NB4 (cell line): Measurements from ENCODE around the gene DMWD.

Experiments
- DNase-seq: peaks from one replicate; pipeline ENCODE4 v3.0.0; 2010; ENCODE audit warnings: low read depth
- H3K4me3 ChIP-seq: one replicate; pipeline ENCODE4 v1.5.1; 2011; ENCODE audit warnings: mild to moderate bottlenecking, low read depth, low read length, moderate library complexity
- MYC ChIP-seq: IDR thresholded peaks from 2 replicates; pipeline ENCODE4 v1.6.1; 2011; ENCODE audit warnings: low read depth, low read length
- POLR2A ChIP-seq: IDR thresholded peaks from 2 replicates; pipeline ENCODE4 v1.6.1; 2011; ENCODE audit warnings: mild to moderate bottlenecking; ENCODE audit not compliant: insufficient read length; ENCODE audit errors: extremely low read depth
- TF ChIP-seq, protein P1 (sequence below): IDR thresholded peaks from one replicate; pipeline ENCODE4 v1.5.1; 2012; ENCODE audit warnings: low read depth, low read length
- TF ChIP-seq, protein P2 (sequence below): IDR thresholded peaks from 2 replicates; pipeline ENCODE4 v1.6.1; 2011; ENCODE audit warnings: low read depth, low read length

Gene DMWD

DNA sequence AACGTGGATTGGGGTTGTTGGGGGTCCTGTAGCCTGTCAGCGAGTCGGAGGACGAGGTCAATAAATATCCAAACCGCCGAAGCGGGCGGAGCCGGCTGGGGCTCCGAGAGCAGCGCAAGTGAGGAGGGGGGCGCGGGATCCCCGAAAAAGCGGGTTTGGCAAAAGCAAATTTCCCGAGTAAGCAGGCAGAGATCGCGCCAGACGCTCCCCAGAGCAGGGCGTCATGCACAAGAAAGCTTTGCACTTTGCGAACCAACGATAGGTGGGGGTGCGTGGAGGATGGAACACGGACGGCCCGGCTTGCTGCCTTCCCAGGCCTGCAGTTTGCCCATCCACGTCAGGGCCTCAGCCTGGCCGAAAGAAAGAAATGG is 22.8 kb downstream of the DMWD start:
- H3K4me3 ChIP-seq: peak overlapping the region; percentile 46
- TF ChIP-seq MYC (no peak), POLR2A (no peak)
- TF ChIP-seq, protein P1, sequence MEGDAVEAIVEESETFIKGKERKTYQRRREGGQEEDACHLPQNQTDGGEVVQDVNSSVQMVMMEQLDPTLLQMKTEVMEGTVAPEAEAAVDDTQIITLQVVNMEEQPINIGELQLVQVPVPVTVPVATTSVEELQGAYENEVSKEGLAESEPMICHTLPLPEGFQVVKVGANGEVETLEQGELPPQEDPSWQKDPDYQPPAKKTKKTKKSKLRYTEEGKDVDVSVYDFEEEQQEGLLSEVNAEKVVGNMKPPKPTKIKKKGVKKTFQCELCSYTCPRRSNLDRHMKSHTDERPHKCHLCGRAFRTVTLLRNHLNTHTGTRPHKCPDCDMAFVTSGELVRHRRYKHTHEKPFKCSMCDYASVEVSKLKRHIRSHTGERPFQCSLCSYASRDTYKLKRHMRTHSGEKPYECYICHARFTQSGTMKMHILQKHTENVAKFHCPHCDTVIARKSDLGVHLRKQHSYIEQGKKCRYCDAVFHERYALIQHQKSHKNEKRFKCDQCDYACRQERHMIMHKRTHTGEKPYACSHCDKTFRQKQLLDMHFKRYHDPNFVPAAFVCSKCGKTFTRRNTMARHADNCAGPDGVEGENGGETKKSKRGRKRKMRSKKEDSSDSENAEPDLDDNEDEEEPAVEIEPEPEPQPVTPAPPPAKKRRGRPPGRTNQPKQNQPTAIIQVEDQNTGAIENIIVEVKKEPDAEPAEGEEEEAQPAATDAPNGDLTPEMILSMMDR: no peak
- no peak for DNase-seq

DNA sequence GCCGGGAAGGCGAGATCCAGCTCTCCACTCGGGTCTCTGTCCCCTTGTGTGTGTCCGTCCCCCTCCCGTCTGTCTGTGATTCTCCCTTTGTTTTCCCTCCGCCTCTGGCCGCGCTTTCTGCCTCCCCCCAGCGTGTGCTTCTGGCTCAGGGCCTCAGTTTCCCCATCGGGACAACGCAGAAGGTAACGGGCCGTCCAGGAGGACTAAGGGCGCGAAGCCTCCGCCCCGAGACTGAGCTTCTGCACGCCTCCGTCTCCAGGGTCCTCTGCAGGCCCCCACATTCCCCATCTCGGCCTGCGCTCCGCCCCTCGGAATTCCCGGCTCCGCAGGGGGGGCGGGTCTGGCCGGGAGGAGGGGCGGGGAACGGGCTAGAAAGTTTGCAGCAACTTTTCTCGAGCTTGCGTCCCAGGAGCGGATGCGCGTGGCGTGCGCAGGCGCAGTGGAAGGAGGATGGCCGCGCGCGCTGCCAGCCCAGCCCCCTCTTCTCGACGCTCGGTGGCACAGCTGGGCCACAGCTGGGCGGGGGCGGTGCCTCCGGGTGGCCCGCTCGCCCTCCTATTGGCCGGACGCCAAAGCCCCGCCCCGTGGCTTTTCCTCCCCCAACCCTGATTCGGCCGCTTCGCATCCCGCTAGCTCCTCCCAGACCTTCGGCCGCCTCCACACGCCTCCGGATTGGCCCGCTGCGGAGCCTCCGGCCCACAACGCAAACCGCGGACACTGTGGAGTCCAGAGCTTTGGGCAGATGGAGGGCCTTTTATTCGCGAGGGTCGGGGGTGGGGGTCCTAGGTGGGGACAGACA is 23.5 kb downstream of the DMWD start, which contains the start of gene SIX5:
Gene SIX5, minus strand, starts transcription at position 269 of the 799 bp plus-strand sequence. CDS start 408 bp downstream, outside the sequence.
- peak; percentile 94 for DNase-seq
- H3K4me3 ChIP-seq: peak within 1 kb of the TSS; percentile 65
- TF ChIP-seq MYC (peak; percentile 63; the same call in 1 of the 2 replicates), POLR2A (peak; percentile 35)
- TF ChIP-seq, protein P1: no peak
- TF ChIP-seq, protein P2, sequence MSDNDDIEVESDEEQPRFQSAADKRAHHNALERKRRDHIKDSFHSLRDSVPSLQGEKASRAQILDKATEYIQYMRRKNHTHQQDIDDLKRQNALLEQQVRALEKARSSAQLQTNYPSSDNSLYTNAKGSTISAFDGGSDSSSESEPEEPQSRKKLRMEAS: peak; percentile 67; the same call in 1 of the 2 replicates

DNA sequence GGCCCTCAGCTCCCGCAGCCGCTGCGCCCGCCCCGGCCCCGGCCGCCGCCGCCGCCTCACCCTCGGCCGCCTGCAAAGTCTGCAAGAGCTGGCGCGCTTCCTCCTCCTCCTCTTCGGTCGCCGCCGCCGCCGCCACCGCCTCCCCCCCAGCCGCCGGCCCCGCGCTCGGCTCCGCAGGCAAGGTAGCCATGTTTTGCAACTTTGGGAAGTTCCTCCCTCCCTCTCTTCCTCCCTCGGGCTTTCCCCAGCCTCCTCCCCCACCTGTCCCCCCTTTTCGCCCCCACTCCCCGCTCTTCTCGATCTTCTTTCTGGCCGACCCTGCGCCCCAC is 24.0 kb downstream of the DMWD start:
- peak overlapping the region; percentile 65 for H3K4me3 ChIP-seq
- TF ChIP-seq POLR2A (no peak), MYC (no peak)
- TF ChIP-seq, protein P1: no peak
- TF ChIP-seq, protein P2: no peak
- peak; percentile 66 for DNase-seq

DNA sequence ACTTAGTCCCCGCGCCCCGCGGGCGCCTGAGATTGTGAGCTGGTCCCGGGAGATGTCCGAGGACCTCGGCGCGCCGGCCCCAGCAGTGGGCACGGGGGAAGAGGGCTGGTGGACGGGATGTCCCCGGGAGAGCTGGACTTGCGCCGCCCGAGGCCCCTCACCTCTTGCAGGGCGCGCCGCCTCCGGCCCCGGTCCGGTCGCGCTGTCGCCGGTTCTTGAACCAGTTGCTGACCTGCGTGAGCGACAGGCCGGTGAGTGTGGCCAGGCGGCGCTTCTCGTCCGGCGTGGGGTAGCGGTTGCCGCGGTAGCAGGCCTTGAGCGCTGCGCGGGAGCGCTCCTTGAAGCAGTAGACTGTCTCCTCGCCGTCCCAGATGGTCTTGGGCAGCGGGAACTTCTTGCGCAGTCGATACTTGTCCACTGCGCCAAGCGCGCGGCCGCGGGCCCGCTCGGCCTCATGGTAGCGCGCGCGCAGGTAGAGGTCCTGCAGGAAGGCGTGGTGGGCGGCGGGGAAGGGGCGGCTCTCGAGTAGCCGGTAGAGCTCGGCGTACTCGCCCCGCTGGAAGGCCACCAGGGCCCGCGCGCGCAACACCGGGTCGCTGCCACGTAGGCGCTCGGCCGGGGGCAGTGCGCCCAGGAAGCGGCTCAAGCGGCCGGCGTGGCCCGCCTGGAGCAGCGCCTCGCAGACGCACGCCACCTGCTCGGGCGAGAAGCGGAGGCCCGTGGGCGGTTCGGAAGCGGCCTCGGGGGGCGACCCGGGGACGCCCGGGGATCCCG is 24.6 kb downstream of the DMWD start:
- TF ChIP-seq MYC (no peak; the same call in none of the 2 replicates), POLR2A (peak; percentile 46)
- peak overlapping the region; percentile 53 for H3K4me3 ChIP-seq
- peak; percentile 74 for DNase-seq

DNA sequence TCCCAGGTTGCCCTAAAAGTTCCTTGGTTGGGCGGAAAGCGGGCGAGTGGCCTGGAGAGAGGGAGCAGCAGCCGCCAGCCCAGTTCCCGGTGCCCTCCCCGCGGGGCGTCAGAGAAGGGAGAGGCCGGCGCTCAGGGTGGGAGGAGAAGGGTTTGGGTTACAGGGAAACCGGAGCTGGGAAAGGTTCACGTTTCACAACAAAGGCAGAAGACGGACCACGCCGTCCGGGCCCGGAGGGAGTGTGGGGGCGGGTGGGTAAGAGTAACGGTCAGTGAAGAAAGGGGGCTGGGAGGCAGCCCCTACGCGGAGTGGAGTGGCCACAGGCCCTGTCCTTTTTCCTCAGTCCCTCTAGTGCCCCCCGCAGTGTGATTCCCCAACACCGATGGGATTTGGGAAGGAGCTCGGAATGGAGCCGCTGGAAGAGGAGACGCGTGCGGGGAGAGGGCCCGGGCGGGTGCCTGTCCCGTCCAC is 25.2 kb downstream of the DMWD start:
- DNase-seq: peak; percentile 65
- TF ChIP-seq MYC: peak; percentile 50; the same call in 1 of the 2 replicates
- TF ChIP-seq, protein P1: no peak
- no peak for TF ChIP-seq POLR2A
- TF ChIP-seq, protein P2: peak; percentile 66
- peak overlapping the region; percentile 53 for H3K4me3 ChIP-seq

DNA sequence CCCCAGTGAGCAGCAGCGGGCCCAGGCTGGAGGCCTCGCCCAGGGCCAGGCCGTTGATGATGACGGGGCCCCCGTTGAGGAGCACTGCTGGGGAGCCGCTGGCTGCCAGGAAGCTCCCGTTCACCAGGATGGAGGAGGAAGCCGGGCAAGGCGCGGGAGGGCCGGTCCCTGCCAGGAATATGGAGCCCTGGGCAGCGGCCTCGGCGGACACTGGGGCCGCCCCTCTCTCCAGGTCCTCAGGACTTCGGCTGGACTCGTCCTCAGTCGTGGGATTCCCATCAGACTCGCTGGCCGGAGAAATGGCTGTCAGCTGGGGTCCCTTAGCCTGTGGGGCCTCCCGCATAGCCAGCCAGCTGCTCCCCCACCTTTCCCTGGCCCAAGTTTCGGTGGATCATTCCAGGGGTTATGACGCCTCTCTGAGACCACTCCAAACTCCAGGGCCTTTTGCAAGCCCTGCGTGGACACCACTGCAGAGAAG is 25.7 kb downstream of the DMWD start:
- H3K4me3 ChIP-seq: peak overlapping the region; percentile 53
- TF ChIP-seq, protein P2: no peak
- TF ChIP-seq, protein P1: no peak
- no peak for TF ChIP-seq MYC
- no peak for TF ChIP-seq POLR2A
- DNase-seq: no peak
